Vagina (tissue), 2 donors: ENCODE data around the gene ZNF112. TPM values are rescaled to one million over a fixed set of nuclear protein-coding genes. Genes with fewer than 3 reads are reported as not detected.
"Not testable (repeated sequence)": the region's sequence is repeated elsewhere in the genome, so short reads cannot be mapped to it uniquely, and the experiment has no call there.

Experiments used
- DNase-seq, 2 donors: peaks; one replicate each; pipeline ENCODE4 v3.0.0-alpha.2; 2017; ENCODE audit errors: extremely low spot score in 2 of 2
- H3K27ac ChIP-seq: fragments of 200-600 bp; sonication (generic); one replicate; pipeline ENCODE4 v1.5.1; 2019
- H3K27me3 ChIP-seq: fragments of 200-600 bp; sonication (generic); one replicate; pipeline ENCODE4 v1.5.1; 2019
- H3K36me3 ChIP-seq, 2 donors: fragments of 200-600 bp; sonication (generic); one replicate each; pipeline ENCODE4 v1.5.1; 2017 to 2019
- H3K4me1 ChIP-seq: fragments of 200-600 bp; sonication (generic); one replicate; pipeline ENCODE4 v1.5.1; 2019
- H3K4me3 ChIP-seq, 2 donors: fragments of 200-600 bp; sonication (generic); 1 replicate in 1 of 2; 2 replicates in 1 of 2; pipeline ENCODE4 v1.5.1; 2016 to 2019
- H3K9me3 ChIP-seq: fragments of 200-600 bp; sonication (generic); one replicate; pipeline ENCODE4 v1.5.1; 2019
- POLR2A ChIP-seq, 2 donors: fragments of 450-650 bp; IDR thresholded peaks; one replicate each; pipeline ENCODE4 v1.6.1; 2017; ENCODE audit warnings: antibody characterized with exemption in 2 of 2, mild to moderate bottlenecking in 2 of 2, moderate library complexity in 2 of 2
- POLR2AphosphoS5 ChIP-seq, 2 donors: sonication (generic); formaldehyde crosslinking; IDR thresholded peaks; one replicate each; pipeline ENCODE4 v1.9.0; 2017; ENCODE audit warnings: antibody characterized with exemption in 2 of 2, mild to moderate bottlenecking in 2 of 2, low read depth in 1 of 2; ENCODE audit not compliant: insufficient read depth in 1 of 2
- intact Hi-C: fragments of 100-400 bp; cut with DNase I; formaldehyde crosslinking; loops from one replicate; pipeline ENCODE4 v1.15.1; 2023
- total RNA-seq: library from RNA; depleted of rRNA; stranded (reverse); fragments of >200 nt; gene quantifications from one replicate; pipeline ENCODE4 v1.2.3, GENCODE V29; 2016
- TF ChIP-seq, protein P1 (sequence below), 3 experiments: fragments of 450-650 bp in 2 of 3; fragments of 200-600 bp in 1 of 3; sonication (generic) in 1 of 3; IDR thresholded peaks; one replicate each; pipeline ENCODE4 v1.5.1; 2017 to 2019; ENCODE audit warnings: antibody characterized with exemption in 3 of 3, mild to moderate bottlenecking in 2 of 3, moderate library complexity in 2 of 3

Gene ZNF112
- total RNA-seq, result 9.6 TPM

GRCh38 chr19:44356383-44357111, at the start of gene ZNF112:
Gene ZNF112 (minus strand): TSS chr19:44356680. CDS start chr19:44340539, 16,141 bp downstream.
- peak in 1 of 2 donors; percentile 89 for DNase-seq
- H3K27ac ChIP-seq, result peak within 1 kb of the TSS; percentile 34

GRCh38 chr19:44401139-44402115, 44.9 kb upstream of the ZNF112 start, which contains the start of gene ZNF285:
Gene ZNF285 (minus strand): TSS chr19:44401608. CDS start chr19:44397213, 4,395 bp downstream.
- no peaks in the 10 kb centered on the region for H3K9me3 ChIP-seq
- no peak within 1 kb of the TSS for H3K27ac ChIP-seq
- H3K27me3 ChIP-seq, result no peaks in the 10 kb centered on the region
- H3K4me3 ChIP-seq, result peak within 1 kb of the TSS; percentile 52 to 63
- H3K4me1 ChIP-seq, result no peaks in the 10 kb centered on the region
- DNase-seq, result no peak
- H3K36me3 ChIP-seq, result no peaks in the 10 kb centered on the region
- TF ChIP-seq POLR2A (IDR thresholded peaks at IDR 0.05) (no peak), POLR2AphosphoS5 (IDR thresholded peaks at IDR 0.05; ENCODE audit: insufficient read depth in 1 of 2, low read depth in 1 of 2) (peak; percentile 51 to 91)
- intact Hi-C loops, result no loop called here

More at GRCh38 chr19:44356383-44357111, at the start of gene ZNF112:
- peaks cover 8% of the 10 kb centered on the region for H3K4me1 ChIP-seq
- H3K4me3 ChIP-seq, result peak within 1 kb of the TSS; percentile 54 to 59
- intact Hi-C loops, result no loop called here
- H3K27me3 ChIP-seq, result no peaks in the 10 kb centered on the region
- H3K36me3 ChIP-seq, result peaks cover 0 to 5% of the 10 kb centered on the region in 2 donors
- peaks cover 3% of the 10 kb centered on the region for H3K9me3 ChIP-seq
- TF ChIP-seq POLR2AphosphoS5 (IDR thresholded peaks at IDR 0.05; ENCODE audit: insufficient read depth in 1 of 2, low read depth in 1 of 2) (peak; percentile 66 to 94), POLR2A (IDR thresholded peaks at IDR 0.05) (no peak)
- TF ChIP-seq, protein P1, sequence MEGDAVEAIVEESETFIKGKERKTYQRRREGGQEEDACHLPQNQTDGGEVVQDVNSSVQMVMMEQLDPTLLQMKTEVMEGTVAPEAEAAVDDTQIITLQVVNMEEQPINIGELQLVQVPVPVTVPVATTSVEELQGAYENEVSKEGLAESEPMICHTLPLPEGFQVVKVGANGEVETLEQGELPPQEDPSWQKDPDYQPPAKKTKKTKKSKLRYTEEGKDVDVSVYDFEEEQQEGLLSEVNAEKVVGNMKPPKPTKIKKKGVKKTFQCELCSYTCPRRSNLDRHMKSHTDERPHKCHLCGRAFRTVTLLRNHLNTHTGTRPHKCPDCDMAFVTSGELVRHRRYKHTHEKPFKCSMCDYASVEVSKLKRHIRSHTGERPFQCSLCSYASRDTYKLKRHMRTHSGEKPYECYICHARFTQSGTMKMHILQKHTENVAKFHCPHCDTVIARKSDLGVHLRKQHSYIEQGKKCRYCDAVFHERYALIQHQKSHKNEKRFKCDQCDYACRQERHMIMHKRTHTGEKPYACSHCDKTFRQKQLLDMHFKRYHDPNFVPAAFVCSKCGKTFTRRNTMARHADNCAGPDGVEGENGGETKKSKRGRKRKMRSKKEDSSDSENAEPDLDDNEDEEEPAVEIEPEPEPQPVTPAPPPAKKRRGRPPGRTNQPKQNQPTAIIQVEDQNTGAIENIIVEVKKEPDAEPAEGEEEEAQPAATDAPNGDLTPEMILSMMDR (IDR thresholded peaks at IDR 0.05), result no peak

- peaks cover 0 to 55% of the 10 kb centered on the region in 2 donors for H3K36me3 ChIP-seq
- DNase-seq, H3K27ac ChIP-seq, H3K4me3 ChIP-seq, intact Hi-C loops, H3K27me3 ChIP-seq, H3K4me1 ChIP-seq: not testable (repeated sequence)
- peaks cover 11% of the 10 kb centered on the region for H3K9me3 ChIP-seq
These were observed 32.8 kb upstream of the ZNF112 start for GRCh38 chr19:44389268-44389667.

GRCh38 chr19:44374789-44375188, 18.3 kb upstream of the ZNF112 start:
- TF ChIP-seq, protein P1 (IDR thresholded peaks at IDR 0.05), result no peak
- TF ChIP-seq POLR2A (IDR thresholded peaks at IDR 0.05) (no peak), POLR2AphosphoS5 (IDR thresholded peaks at IDR 0.05; ENCODE audit: insufficient read depth in 1 of 2, low read depth in 1 of 2) (no peak)
- Histone ChIP-seq H3K4me3 (no peak overlapping the region), H3K4me1 (no peaks in the 10 kb centered on the region), H3K27ac (no peak overlapping the region), H3K27me3 (no peaks in the 10 kb centered on the region), H3K36me3 (no peaks in the 10 kb centered on the region), H3K9me3 (no peaks in the 10 kb centered on the region)
- intact Hi-C loops, result no loop called here
- no peak for DNase-seq

GRCh38 chr19:44371815-44372480, 15.5 kb upstream of the ZNF112 start:
- Histone ChIP-seq H3K36me3 (no peaks in the 10 kb centered on the region), H3K27ac (no peak overlapping the region), H3K27me3 (no peaks in the 10 kb centered on the region), H3K4me1 (no peaks in the 10 kb centered on the region), H3K4me3 (no peak overlapping the region), H3K9me3 (no peaks in the 10 kb centered on the region)
- no peak for DNase-seq
- no peak for TF ChIP-seq POLR2AphosphoS5 (IDR thresholded peaks at IDR 0.05; ENCODE audit: insufficient read depth in 1 of 2, low read depth in 1 of 2)
- TF ChIP-seq, protein P1 (IDR thresholded peaks at IDR 0.05), result no peak
- TF ChIP-seq POLR2A (IDR thresholded peaks at IDR 0.05), result no peak
- intact Hi-C loops, result no loop called here
